NCI-H510A treated with DMSO at 0.1 percent for 48 hours (cell line): ENCODE data around the gene C1QTNF6.

Source experiments
- DNase-seq: peaks from one replicate; lab custom pipeline; 2025; lab: John Stamatoyannopoulos, UW

Gene C1QTNF6

GRCh38 chr22:37162221-37163095 lies 25.6 kb downstream of the C1QTNF6 start:
- DNase-seq, result no peak

- no peak for DNase-seq
Observed at GRCh38 chr22:37161443-37161842, 26.6 kb downstream of the C1QTNF6 start.

DNA sequence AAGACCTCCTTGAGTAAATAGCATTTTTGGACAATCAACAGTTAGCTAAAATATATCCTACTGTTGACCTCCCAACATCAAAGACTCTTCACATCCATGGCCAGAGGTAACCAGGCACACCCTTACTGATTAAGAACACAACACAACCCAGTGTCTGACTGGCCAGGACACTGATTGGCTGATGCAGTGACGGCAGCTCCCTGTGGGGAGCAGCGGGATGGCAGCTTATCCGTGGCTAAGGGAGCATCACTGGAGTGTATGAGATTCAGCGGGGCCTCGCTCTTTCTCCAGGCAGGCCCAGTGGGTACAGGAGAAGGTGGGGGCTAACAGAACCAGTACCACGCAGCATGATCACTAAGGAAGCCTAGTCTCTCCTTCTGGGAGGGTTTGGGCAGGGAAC lies 28.0 kb downstream of the C1QTNF6 start:
- no peak for DNase-seq

DNA sequence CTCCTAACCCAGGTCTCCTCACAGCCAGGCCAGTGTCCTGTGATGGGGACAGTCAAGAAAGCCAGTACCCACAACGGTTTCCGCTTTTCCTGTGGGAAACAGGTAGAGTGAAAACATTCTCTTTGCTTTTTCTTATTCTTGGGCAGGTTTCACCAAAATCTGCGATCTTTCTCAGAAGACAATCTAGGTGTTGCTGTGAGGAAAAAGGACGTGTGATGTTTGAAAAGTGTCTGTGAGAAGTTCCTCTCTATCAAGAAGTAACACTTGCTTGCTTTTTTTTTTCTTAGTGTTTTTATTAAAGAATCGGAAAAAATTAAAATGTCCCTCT lies 29.1 kb downstream of the C1QTNF6 start:
- DNase-seq, result no peak

- no peak for DNase-seq
Observed at GRCh38 chr22:37157516-37158285, 30.3 kb downstream of the C1QTNF6 start.

GRCh38 chr22:37156686-37157435 lies 31.2 kb downstream of the C1QTNF6 start:
- DNase-seq, result no peak

DNA sequence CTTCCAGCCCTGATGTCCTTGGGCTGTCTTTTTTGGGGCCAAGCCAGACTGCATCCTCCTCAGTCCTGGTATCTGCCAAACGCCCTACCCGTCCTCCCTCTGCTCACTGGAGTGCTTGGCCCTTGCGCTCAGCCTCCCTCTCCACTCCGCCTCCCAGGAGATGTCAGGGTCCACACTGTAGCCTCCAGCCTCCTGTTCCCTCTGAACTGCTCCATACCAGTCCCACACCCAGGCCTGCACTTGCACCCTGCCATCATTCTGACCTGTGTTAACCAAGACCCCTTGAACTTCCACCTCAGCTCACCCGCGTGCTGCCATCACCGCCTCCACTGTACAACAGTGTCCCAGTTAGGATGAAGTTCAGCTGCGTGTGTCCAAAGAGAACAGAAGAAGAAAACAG lies 32.1 kb downstream of the C1QTNF6 start:
- no peak for DNase-seq

DNA sequence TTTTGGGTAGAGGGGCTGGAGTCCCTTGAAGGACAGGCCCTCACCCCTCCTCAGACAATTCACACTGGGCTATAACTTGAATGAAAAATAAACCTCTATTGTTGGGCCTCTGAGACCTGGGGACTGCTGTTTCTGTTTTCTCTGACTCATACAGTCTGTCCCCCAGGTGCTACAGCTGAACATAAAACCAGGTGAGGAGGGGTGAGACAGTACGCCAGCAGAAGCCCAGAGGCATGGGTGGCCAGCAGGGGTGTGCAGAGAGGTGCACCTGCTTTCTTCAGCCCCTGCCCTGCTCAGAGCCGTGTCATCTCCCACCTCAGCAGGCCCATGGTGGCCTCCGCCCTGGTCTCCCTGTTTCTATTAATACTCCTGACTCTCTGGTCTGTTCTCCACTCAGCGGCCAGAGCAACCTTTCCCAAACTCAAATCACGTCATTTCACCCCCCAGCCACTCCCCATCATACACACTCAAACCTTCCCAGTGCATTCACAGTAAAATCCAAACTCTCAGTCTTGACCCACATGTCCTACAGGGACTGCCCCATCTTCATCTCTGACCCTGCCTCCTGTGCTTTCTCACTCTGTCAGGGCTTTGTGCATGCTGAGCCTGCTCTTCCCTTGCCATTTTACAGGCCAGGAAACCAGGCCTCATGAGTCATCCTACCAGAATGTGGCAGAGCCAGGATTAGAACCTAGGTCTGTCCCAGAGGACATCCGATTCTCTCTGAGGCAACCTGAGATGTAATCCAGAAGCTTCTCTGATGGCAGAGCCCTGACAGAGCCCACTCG lies 32.9 kb downstream of the C1QTNF6 start:
- no peak for DNase-seq

- no peak for DNase-seq
Observed at GRCh38 chr22:37153901-37154300, 34.1 kb downstream of the C1QTNF6 start.

- no peak for DNase-seq
Observed at GRCh38 chr22:37151401-37151800, 36.6 kb downstream of the C1QTNF6 start.

GRCh38 chr22:37150701-37151100 lies 37.3 kb downstream of the C1QTNF6 start:
- no peak for DNase-seq

DNA sequence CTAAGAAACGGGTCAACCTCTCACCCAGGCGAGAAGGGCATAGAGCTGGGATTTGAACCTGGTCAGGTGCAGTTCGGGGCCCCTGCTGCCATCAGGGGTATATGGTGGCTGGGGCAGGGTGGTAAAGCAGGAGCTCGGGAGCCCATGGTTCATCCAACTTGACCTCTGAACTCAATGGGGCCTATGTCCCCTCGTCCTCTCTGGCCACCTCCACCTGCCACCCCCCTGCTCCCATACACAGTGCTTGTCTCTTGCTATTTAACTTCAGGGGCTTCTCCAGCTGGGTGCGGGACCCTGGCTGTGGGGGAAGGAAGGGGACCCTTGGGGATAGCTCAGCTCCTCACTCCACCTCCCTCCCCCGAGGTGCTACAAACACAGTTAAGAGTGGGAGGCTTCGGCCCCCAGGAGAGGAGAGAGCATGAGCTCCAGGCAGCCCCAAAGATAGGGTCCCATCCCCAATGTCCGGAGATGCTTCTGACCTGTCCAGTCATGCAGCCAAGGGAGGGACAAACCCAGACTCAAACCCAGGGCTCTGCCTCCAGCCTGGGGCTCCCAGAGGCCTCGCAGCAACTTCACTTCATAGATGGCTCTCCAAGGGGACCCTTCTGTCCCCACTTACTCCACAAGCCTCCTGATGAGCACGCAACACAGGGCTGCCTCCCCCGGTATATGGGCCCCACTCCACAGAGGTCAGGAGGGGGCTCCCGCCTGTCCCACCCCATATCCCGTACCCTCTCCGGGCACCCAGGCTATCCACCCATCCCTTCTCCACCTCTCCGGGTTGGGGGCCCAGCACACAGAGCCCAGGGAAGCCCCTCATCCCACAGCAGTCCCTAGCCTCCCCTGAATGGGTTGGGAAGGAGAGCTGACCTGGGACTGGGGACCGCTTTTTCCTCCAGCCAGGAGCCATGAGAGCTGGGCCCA lies 39.0 kb downstream of the C1QTNF6 start:
- DNase-seq, result no peak

DNA sequence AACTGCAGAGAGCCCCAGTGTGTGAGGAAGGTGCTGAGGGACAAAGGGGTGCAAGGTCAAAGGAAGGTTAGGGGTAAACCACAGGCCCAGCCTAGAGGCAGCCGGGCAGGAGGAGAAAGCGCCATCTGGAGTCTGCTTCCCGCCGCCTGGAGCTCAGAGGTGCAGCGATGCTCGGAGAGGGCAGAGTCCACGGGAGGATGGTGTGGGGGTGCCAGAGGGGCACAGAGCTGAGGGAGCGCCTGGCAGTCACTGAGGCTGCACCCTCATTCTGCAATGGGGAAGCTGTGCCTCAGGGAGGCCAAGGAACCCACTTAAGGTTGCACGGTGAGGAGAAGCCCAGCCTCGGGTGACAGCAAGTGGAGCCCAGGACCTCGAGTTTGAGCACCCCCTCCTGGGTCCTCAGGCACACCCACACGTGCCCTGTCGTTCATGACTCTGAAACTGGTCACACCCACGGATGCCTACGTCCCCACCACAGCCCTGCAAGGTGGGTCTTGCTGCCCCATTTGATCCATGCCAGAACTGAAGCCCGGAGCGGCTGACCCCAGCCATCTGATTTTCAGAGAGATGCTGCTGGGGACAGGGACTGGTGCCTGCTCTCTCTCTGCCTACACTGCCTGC lies 39.9 kb downstream of the C1QTNF6 start:
- no peak for DNase-seq

DNA sequence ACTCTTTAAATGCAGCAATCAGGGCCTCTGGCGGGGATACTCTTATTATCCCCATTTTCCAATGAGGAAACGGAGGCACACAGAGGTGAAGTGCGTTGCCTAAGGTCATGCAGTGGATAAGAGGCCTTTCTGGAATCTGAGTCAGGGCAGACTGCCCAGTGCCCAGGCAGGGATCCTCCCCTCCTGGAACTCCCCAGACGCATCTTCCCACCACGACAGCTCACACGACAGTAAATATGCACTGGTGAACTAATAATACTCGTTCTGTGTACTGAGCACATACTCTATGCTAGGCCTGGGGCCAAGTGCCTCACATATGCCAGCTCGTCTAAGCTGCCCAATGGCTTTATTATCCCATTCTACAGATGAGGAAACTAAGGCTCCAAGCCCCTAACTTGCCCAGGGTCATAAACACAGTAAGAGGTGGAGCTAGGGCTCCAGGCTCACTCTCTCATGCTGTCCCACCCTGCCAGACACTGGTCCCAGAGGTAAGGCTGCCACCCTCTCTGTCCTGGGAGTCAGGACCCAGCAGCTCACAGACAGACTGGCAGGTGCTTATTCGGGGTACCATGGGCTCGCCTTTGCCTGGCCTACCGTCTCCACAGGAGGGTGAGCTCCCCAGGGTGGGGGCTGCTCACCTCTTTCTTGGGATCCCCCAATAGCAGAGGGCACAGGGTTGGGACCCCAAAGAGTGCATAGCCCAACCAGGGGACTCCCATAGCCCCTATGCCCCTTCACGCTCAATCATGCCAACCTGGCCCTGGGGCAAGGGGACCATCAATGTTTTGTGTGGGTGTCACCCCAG lies 40.7 kb downstream of the C1QTNF6 start:
- no peak for DNase-seq

GRCh38 chr22:37146507-37147180 lies 41.4 kb downstream of the C1QTNF6 start:
- no peak for DNase-seq

DNA sequence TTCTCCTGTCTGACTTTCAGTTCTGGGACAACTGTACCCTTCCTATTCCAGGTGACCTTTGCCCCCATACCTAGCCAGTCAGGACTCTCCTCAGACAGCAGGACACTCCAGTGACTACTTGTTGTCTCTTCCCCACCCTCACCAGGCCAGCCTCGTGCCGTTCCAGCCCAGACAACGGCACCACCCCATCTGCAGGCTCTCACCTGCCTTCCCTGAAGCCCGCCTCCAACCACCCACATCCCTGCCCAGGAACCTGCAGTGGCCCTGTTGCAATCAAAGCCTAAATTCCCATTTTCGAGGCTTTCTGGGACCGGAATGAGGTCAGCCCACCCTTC lies 42.0 kb downstream of the C1QTNF6 start:
- DNase-seq, result no peak

- DNase-seq, result no peak
Observed at GRCh38 chr22:37145180-37146050, 42.6 kb downstream of the C1QTNF6 start.

GRCh38 chr22:37144180-37144554 lies 43.9 kb downstream of the C1QTNF6 start:
- no peak for DNase-seq
